ENCODE data around the gene ATF6B.

DNA sequence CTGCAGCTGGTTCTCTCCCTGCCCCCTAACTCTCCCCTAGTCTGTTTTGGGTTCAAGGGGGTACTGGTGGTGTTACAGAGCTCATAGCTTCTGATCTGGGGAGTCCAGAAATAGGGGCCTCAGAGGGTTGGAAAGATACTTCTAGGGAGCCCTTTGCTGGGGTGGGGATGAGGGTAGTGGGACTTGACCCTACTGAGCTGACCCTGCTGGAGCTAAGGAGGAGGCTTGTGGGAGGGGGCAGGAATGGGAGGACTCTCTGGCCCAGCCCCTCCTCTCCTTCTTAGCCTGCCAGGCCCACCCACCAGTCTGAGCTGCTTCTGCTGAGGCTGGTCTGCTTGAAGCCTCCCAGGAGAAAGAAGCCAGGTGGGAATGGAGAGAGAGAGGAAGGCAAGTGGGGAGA lies 36.2 kb upstream of the ATF6B start, which contains the start of gene EGFL8:
- TF ChIP-seq, protein P1, sequence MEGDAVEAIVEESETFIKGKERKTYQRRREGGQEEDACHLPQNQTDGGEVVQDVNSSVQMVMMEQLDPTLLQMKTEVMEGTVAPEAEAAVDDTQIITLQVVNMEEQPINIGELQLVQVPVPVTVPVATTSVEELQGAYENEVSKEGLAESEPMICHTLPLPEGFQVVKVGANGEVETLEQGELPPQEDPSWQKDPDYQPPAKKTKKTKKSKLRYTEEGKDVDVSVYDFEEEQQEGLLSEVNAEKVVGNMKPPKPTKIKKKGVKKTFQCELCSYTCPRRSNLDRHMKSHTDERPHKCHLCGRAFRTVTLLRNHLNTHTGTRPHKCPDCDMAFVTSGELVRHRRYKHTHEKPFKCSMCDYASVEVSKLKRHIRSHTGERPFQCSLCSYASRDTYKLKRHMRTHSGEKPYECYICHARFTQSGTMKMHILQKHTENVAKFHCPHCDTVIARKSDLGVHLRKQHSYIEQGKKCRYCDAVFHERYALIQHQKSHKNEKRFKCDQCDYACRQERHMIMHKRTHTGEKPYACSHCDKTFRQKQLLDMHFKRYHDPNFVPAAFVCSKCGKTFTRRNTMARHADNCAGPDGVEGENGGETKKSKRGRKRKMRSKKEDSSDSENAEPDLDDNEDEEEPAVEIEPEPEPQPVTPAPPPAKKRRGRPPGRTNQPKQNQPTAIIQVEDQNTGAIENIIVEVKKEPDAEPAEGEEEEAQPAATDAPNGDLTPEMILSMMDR (IDR thresholded peaks at IDR 0.05), result no peak
- TF ChIP-seq POLR2A (IDR thresholded peaks at IDR 0.05), result no peak
